ENCODE measurements around the gene C5orf15. TPM values are rescaled to one million over a fixed set of nuclear protein-coding genes. Genes with fewer than 3 reads are reported as not detected.

C5orf15 gene
- total and polyA plus RNA-seq, 8 donors, result 6.4 to 35.4 (median 10.7) TPM

DNA sequence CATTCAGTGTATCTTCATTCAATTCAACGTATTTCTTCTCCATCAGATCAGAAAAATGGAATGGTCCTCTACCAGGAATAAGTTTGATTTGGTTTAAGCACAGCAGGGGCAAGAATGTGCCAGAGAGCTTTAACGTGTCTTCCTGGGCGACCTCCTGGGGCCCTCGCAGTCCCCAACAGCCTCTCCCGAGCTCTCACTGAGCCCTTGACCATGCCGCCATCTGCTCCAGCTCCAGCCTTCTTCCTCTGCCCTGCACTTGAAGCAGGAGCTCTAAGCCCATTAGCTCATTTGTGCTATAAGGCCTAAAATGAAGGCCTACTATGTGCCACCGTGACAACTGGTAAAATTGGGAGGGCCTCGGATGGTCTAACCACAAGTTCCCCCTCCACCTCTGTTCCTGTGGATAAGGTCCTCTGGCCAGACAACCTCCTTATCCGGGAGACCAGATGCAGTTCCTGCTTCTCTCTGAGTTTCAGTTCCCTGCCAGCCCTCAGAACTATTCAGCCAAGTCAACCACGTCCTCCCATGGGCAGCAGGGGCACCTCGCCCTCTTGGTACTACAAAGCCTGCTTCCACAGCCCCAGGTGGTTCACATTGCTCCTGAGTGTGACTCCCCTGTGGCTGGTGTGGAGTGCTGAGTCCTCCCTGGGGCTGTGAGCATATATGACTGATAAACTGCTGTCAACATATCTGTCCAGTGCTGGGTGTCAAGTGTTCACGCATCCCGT lies 35.8 kb downstream of the C5orf15 start:
- H3K36me3 ChIP-seq, result no peaks in the 10 kb centered on the region
- ATAC-seq (peak in 2 of 4 donors; percentile 36 to 65), FAIRE-seq (no peak), DNase-seq (no peak)
- no peaks in the 10 kb centered on the region for H3K27me3 ChIP-seq
- H3K9me3 ChIP-seq, result no peaks in the 10 kb centered on the region
- WGBS, 2 donors, result 73 to 79% methylated on average over 13 of the region's 13 CpGs
- intact Hi-C loops (cut with DNase I), result no loop called here
- no peak overlapping the region for H3K27ac ChIP-seq
- TF ChIP-seq CTCF (IDR thresholded peaks at IDR 0.05), result no peak
- peaks cover 0 to 1% (median 0%) of the 10 kb centered on the region in 3 donors for H3K4me1 ChIP-seq
- no peak overlapping the region for H3K4me3 ChIP-seq

DNA sequence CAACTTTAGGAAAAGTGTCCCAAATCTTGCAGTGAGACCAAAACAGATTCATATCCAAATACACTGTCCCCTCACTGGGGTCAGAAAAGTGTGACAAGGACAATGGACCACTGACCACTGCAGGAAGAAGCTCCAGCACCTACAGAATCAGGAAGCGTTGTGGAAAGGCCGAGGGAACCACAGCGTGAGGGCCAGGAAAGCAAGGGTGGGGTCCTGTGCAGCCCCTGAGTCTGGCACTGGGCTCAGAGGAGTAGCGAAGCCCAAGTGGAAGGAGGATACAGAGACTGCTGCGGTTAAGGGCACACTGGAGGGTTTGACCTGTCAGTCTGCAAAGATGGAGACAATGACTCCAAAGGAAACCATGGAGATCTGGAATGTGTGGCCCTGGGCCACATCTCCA lies 36.9 kb downstream of the C5orf15 start:
- peaks cover 4 to 8% (median 6%) of the 10 kb centered on the region in 3 donors for H3K4me1 ChIP-seq
- no peaks in the 10 kb centered on the region for H3K36me3 ChIP-seq
- H3K27ac ChIP-seq, result no peak overlapping the region
- no peaks in the 10 kb centered on the region for H3K27me3 ChIP-seq
- no peak for DNase-seq
- FAIRE-seq, result no peak
- no peak for ATAC-seq
- intact Hi-C loops (cut with DNase I), result no loop called here
- 92 to 95% methylated on average over 5 of the region's 5 CpGs for WGBS, 2 donors
- H3K9me3 ChIP-seq, result no peaks in the 10 kb centered on the region
- TF ChIP-seq CTCF (IDR thresholded peaks at IDR 0.05), result no peak
- H3K4me3 ChIP-seq, result no peak overlapping the region

DNA sequence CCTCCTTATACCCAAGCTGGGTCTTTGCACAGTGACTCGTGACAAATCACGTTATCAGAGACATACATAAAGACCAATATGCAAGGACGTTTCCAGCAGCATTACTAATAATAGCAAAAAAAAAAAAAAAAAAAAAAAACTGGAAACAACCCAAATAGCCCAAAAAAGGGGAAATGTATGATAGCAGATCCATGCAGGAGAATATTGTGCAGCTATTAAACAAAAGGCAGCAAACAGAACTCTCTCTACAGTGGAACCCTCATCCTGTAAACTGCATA lies 37.7 kb downstream of the C5orf15 start:
- TF ChIP-seq CTCF (IDR thresholded peaks at IDR 0.05), result no peak
- ATAC-seq, result no peak
- H3K27ac ChIP-seq, result no peak overlapping the region
- no peaks in the 10 kb centered on the region for H3K36me3 ChIP-seq
- intact Hi-C loops (cut with DNase I), result no loop called here
- no peak for DNase-seq
- no peak overlapping the region for H3K4me3 ChIP-seq
- H3K27me3 ChIP-seq, result no peaks in the 10 kb centered on the region
- FAIRE-seq, result no peak
- 41 to 57% methylated on average over 3 of the region's 3 CpGs for WGBS, 2 donors
- H3K4me1 ChIP-seq, result peaks cover 7 to 8% (median 8%) of the 10 kb centered on the region in 3 donors
- H3K9me3 ChIP-seq, result no peaks in the 10 kb centered on the region

GRCh38 chr5:133930061-133930812 lies 38.2 kb downstream of the C5orf15 start:
- WGBS, 2 donors, result 86 to 88% methylated on average over 16 of the region's 16 CpGs
- TF ChIP-seq CTCF (IDR thresholded peaks at IDR 0.05), result no peak
- H3K9me3 ChIP-seq, result no peaks in the 10 kb centered on the region
- H3K27me3 ChIP-seq, result no peaks in the 10 kb centered on the region
- H3K36me3 ChIP-seq, result no peaks in the 10 kb centered on the region
- no peak for DNase-seq
- H3K27ac ChIP-seq, result no peak overlapping the region
- ATAC-seq, result peak in 1 of 4 donors; percentile 37
- no peak for FAIRE-seq
- intact Hi-C loops (cut with DNase I), result no loop called here
- H3K4me3 ChIP-seq, result no peak overlapping the region
- H3K4me1 ChIP-seq, result peaks cover 7 to 8% (median 8%) of the 10 kb centered on the region in 3 donors

Data from pancreas (tissue), 10 donors.